SH-SY5Y (cell line): ENCODE measurements around the gene NCKAP5.

ENCODE experiments used
- GATA2 ChIP-seq: IDR thresholded peaks from 2 replicates; pipeline ENCODE4 v1.6.1; 2011; ENCODE audit warnings: mild to moderate bottlenecking, low read depth, low read length
- GATA3 ChIP-seq: IDR thresholded peaks from 2 replicates; pipeline ENCODE4 v1.6.1; 2011; ENCODE audit warnings: low read depth, mild to moderate bottlenecking, low read length, moderate library complexity

NCKAP5 gene

GRCh38 chr2:132715386-132716351, 852.6 kb downstream of the NCKAP5 start:
- no peak for TF ChIP-seq GATA2

- TF ChIP-seq GATA3 (no peak), GATA2 (no peak)
Measured at GRCh38 chr2:132703396-132703795, 864.9 kb downstream of the NCKAP5 start.

DNA sequence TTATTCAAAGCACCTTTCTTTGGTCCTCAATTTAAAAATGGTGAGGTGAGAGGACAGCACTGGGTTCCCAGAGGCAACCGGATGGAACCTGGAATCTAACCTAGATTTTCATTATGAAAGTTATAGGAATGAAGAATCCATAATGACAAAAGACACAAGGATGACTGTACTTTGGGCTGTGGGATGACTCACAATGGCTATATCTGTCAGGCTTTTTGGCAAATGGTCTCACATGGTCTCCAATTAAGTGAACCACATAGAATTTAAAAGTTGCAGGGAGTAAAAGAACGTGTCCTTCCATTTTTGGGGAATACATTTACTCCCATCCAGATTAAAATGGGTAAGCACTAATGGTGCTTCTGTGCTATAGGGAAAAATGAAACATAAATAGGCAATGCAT, 866.5 kb downstream of the NCKAP5 start:
- TF ChIP-seq GATA3 (no peak), GATA2 (no peak)

DNA sequence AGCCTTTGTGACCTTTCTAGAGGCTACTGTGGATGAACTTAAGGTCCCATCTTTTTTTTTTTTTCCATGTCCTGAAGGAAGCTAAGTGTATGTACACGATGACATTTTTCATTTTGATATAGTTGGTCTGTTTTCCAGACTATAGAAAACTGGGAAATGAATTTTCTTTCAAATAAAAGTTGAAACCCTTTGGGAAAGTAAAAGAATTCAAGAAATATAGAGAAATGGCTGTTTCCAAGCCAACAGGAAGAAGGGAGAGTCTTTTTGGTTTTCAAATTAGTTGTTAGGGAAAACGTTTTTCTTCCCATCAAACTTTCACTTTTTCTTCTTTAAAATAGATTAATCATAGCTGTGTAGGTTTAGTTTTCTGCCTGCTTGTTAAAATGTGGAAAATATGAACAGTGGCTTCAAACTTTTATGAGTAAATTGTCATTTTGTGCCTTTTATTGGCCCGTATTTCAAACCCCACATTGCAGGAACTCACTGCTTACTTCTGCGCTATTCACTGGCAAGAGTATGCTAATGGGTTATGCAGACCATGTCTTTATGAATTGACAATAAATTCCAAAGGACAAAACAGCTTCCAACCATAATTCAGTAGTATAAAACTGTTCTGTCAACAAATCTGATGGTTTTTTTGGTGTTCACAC, 870.6 kb downstream of the NCKAP5 start:
- TF ChIP-seq GATA3 (no peak), GATA2 (no peak)

DNA sequence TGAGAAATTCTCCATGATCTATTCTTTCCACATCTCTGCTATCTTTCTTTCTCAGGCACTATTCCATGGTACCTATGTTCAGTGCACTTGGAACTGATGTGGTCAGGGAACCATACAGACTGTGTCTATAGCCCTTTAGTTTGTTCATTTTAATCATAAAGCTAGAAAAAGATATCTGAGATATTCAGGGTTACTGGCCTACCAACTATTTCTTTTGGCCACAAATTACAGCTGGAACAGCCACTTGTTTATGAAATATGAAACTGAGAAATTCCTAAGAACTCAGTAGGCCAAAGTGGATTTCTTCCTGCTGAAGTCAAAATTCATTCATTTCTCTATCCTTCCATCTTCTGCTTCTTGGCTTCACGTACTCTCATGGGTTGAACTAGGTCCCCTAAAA, 875.4 kb downstream of the NCKAP5 start:
- TF ChIP-seq GATA3: no peak

GRCh38 chr2:132691556-132691955, 876.7 kb downstream of the NCKAP5 start:
- no peak for TF ChIP-seq GATA2
- no peak for TF ChIP-seq GATA3

- TF ChIP-seq GATA2 (no peak), GATA3 (no peak)
Measured at GRCh38 chr2:132690664-132691303, 877.5 kb downstream of the NCKAP5 start.

- no peak for TF ChIP-seq GATA3
- no peak for TF ChIP-seq GATA2
Measured at GRCh38 chr2:132681766-132682165, 886.5 kb downstream of the NCKAP5 start.

GRCh38 chr2:132680544-132680943, 887.7 kb downstream of the NCKAP5 start:
- TF ChIP-seq GATA3 (no peak), GATA2 (no peak)

DNA sequence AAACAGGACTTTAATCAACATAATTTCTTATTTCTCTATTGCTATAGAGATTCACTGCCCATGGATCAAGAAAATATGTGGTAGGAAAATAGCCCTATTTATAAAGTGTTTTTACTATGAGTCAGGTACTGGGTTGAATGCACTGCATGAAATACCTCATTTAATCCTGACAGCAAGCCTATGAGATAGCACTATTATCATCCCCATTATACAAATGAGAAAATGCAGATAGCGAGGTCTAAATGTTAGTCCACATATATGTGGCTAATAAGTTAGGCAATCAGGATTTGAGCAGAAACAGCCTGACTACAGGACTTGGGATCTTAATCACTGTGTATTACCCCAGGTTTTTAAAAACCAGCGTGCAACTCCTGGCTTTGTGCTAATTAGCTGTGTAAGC, 889.8 kb downstream of the NCKAP5 start:
- TF ChIP-seq GATA3 (no peak), GATA2 (no peak)

GRCh38 chr2:132677661-132678060, 890.6 kb downstream of the NCKAP5 start:
- TF ChIP-seq GATA3 (no peak), GATA2 (no peak)

DNA sequence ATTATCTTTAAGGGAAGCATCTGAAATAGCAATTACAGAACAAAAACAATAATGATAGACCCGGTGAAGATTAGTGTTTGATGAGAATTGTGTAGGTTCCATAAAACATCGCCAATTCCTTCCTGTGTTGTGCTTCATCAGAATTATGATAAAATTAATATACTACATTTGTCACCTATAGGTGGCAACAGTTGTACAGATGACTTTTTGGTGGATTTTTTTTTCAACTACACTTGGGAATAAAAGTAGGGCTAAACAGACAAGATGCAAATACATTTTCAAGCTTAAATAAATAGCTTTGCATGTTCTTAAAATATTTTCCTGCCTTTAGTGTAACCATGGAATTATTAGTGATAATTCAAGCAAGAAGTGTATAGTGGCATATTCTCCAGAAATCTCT, 891.3 kb downstream of the NCKAP5 start:
- TF ChIP-seq GATA3 (no peak), GATA2 (no peak)

DNA sequence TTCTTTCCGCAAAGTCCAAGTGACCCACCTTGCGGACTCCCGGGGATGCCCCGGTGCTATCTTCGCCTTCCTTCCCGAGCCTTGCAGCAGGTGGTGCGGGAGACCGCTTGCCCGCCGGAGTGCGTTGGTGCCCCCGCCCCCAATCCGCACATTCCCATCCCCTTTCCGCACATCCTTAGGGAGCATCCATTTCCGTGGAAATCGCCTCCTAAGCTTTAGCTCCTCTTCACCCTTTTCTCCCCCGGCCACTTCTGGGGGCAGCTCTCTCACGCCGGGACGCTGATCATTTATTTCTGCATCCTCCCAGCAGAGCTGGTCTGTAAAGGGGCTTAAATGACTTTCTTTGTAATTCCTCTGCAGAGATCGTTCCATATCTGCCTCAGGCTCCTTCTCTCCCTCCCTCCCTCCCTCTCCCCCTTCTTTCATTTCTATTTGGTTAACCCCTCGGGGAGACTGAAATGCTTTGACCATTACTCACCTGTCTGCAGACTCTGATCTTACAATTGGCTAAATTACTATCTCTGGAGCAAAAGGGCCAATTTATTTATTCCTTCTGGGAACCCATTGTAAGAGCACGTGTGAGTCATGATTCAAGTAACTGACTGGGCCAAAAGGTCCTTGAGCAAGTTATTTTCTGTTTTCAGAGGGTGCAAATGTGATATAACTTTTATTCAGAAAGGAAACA, 897.0 kb downstream of the NCKAP5 start:
- TF ChIP-seq GATA3: no peak
- TF ChIP-seq GATA2: no peak

- TF ChIP-seq GATA2 (no peak), GATA3 (no peak)
Measured at GRCh38 chr2:132670496-132671150, 897.6 kb downstream of the NCKAP5 start.
